ENCODE data around the gene HES6.

DNA sequence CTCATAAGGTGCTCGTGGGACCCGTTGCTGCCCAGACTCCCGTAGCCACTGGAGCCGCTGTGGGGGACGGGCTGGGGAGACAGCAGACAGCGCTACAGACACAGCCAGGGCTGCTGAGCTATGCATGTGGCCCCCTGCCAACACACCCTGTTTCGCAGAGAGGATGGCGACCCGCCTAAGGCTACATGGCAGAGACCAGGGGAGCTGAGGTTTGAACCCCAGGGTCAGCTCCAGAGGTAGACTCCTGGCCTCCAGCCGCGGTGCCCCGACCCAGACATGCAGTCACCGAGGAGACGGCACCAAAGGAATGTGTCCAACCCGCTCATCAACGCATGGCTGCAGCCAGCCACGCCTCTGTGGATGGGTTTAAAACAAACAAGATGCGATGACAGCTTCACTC, 21.0 kb upstream of the HES6 start:
- TF ChIP-seq, protein P1, sequence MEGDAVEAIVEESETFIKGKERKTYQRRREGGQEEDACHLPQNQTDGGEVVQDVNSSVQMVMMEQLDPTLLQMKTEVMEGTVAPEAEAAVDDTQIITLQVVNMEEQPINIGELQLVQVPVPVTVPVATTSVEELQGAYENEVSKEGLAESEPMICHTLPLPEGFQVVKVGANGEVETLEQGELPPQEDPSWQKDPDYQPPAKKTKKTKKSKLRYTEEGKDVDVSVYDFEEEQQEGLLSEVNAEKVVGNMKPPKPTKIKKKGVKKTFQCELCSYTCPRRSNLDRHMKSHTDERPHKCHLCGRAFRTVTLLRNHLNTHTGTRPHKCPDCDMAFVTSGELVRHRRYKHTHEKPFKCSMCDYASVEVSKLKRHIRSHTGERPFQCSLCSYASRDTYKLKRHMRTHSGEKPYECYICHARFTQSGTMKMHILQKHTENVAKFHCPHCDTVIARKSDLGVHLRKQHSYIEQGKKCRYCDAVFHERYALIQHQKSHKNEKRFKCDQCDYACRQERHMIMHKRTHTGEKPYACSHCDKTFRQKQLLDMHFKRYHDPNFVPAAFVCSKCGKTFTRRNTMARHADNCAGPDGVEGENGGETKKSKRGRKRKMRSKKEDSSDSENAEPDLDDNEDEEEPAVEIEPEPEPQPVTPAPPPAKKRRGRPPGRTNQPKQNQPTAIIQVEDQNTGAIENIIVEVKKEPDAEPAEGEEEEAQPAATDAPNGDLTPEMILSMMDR (conservative IDR thresholded peaks at IDR 0.05), result no peak
- no peak for TF ChIP-seq EZH2 (IDR thresholded peaks at IDR 0.05; ENCODE audit: low read depth)
